CD4-positive, alpha-beta T cell (primary cell): ENCODE measurements around the gene PDZD4. TPM values are rescaled to one million over a fixed set of nuclear protein-coding genes. Genes with fewer than 3 reads are reported as not detected.

ENCODE experiments used
- ATAC-seq: fragments of 200-7000 bp; cut with Tn5 transposase; one replicate; pipeline ENCODE4 v1.10.0; 2022; ENCODE audit warnings: mild to moderate bottlenecking; ENCODE audit not compliant: poor library complexity
- CTCF ChIA-PET: fragments of 350-600 bp; sonication (Branson Sonifier 250); formaldehyde crosslinking; loops from one replicate; lab custom pipeline; 2021; ENCODE audit warnings: antibody characterized with exemption, inconsistent platforms; lab: Charles Lee
- POLR2A ChIA-PET: fragments of 350-600 bp; sonication (Branson Sonifier 250); formaldehyde crosslinking; loops from one replicate; lab custom pipeline; 2021; ENCODE audit warnings: antibody characterized with exemption, inconsistent platforms; lab: Charles Lee
- DNase-seq, 14 experiments: peaks; one replicate each; pipeline ENCODE4 v3.0.0-alpha.2; 2013 to 2020; ENCODE audit warnings: mixed read lengths in 2 of 14
- H3K27ac ChIP-seq, 2 donors: one replicate each; pipeline versions ENCODE4 v1.5.1 to v1.7.0; 2013; ENCODE audit warnings: low read length in 2 of 2, low read depth in 1 of 2, mild to moderate bottlenecking in 1 of 2
- H3K27me3 ChIP-seq, 2 experiments: 1 replicate in 1 of 2; 2 replicates in 1 of 2; pipeline versions ENCODE4 v1.6.1 to v1.7.0; 2013; ENCODE audit warnings: low read length in 2 of 2, control low read depth in 1 of 2, mild to moderate bottlenecking in 1 of 2, moderate library complexity in 1 of 2; ENCODE audit not compliant: insufficient read depth in 2 of 2, control insufficient read depth in 1 of 2
- H3K36me3 ChIP-seq: one replicate; pipeline ENCODE4 v1.6.1; 2013; ENCODE audit warnings: low read length, control low read depth; ENCODE audit not compliant: insufficient read depth
- H3K4me1 ChIP-seq: one replicate; pipeline ENCODE4 v1.6.1; 2013; ENCODE audit warnings: low read length, control low read depth; ENCODE audit not compliant: insufficient read depth
- H3K4me3 ChIP-seq: one replicate; pipeline ENCODE4 v1.5.1; 2013; ENCODE audit warnings: mild to moderate bottlenecking, low read length, moderate library complexity
- H3K9me3 ChIP-seq, 2 experiments: 1 replicate in 1 of 2; 2 replicates in 1 of 2; pipeline versions ENCODE4 v1.6.1 to v1.7.0; 2013; ENCODE audit warnings: low read length in 2 of 2, mild to moderate bottlenecking in 2 of 2, control low read depth in 1 of 2, moderate library complexity in 1 of 2; ENCODE audit not compliant: control insufficient read depth in 1 of 2, insufficient read depth in 1 of 2
- H3K27ac Mint-ChIP-seq: one replicate; pipeline ENCODE4 v1.8.0; 2020; ENCODE audit warnings: mixed read lengths
- H3K27me3 Mint-ChIP-seq: one replicate; pipeline ENCODE4 v1.8.0; 2021; ENCODE audit warnings: mixed read lengths
- H3K36me3 Mint-ChIP-seq: one replicate; pipeline ENCODE4 v1.8.0; 2021; ENCODE audit warnings: low read depth, mixed read lengths
- H3K4me1 Mint-ChIP-seq: one replicate; pipeline ENCODE4 v1.8.0; 2021; ENCODE audit warnings: low read depth, mixed read lengths
- H3K4me3 Mint-ChIP-seq: one replicate; pipeline ENCODE4 v1.8.0; 2020; ENCODE audit warnings: mild to moderate bottlenecking, mixed read lengths
- H3K9me3 Mint-ChIP-seq: one replicate; pipeline ENCODE4 v1.8.0; 2020; ENCODE audit warnings: mixed read lengths
- intact Hi-C, 2 experiments: fragments of 100-400 bp; cut with DNase I in 1 of 2; cut with micrococcal nuclease in 1 of 2; formaldehyde crosslinking; loops; one replicate each; pipeline versions ENCODE4 v1.15.1 to v1.9.0; 2023 to 2025; cut with DNase I, micrococcal nuclease
- total RNA-seq, 174 experiments: library from RNA in 2 of 174; stranded (reverse) in 2 of 174; gene quantifications; one replicate each; pipeline ENCODE4 v1.2.3 and lab custom pipeline; 2021 to 2026
- TF ChIP-seq, protein P1 (sequence below): fragments of 200-600 bp; IDR thresholded peaks from one replicate; pipeline ENCODE4 v1.8.0; 2022; ENCODE audit warnings: antibody characterized with exemption, mild to moderate bottlenecking

PDZD4 gene
- total RNA-seq, 2 experiments from 2014 or later: 24.8 to 26.8 TPM

DNA sequence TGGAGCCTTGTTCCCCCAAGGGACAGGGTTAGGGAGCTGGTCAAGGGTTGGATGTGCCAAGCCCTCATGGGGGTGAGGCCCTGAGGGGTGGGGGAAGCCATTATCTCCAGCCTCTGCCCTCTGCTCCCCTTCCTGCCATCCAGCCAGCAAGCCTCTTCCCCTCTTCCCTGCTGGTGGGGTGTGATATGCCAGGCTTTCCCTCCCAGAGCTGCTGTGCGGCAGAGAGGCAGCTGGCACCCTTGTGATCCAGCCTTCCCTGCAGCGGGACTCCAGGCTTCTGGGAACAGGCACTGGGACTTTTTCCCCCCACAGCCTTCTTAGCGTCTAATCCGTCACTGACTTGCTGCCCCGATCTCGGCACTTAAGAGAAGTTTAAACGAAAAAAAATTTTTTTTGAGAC is 29.6 kb downstream of the PDZD4 start:
- Mint-ChIP-seq H3K27ac (no peak overlapping the region), H3K4me3 (no peak overlapping the region), H3K27me3 (no peaks in the 10 kb centered on the region), H3K36me3 (peaks cover 12% of the 10 kb centered on the region), H3K4me1 (peaks cover 6% of the 10 kb centered on the region), H3K9me3 (no peaks in the 10 kb centered on the region)
- ATAC-seq: no peak
- intact Hi-C loops: loop anchor here in 1 of 2 experiments (10.0 kb wide), 1 partner anchor 54 kb away; no protein-coding TSS in a partner anchor
- no peak overlapping the region for H3K27ac ChIP-seq
- TF ChIP-seq, protein P1, sequence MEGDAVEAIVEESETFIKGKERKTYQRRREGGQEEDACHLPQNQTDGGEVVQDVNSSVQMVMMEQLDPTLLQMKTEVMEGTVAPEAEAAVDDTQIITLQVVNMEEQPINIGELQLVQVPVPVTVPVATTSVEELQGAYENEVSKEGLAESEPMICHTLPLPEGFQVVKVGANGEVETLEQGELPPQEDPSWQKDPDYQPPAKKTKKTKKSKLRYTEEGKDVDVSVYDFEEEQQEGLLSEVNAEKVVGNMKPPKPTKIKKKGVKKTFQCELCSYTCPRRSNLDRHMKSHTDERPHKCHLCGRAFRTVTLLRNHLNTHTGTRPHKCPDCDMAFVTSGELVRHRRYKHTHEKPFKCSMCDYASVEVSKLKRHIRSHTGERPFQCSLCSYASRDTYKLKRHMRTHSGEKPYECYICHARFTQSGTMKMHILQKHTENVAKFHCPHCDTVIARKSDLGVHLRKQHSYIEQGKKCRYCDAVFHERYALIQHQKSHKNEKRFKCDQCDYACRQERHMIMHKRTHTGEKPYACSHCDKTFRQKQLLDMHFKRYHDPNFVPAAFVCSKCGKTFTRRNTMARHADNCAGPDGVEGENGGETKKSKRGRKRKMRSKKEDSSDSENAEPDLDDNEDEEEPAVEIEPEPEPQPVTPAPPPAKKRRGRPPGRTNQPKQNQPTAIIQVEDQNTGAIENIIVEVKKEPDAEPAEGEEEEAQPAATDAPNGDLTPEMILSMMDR: no peak
- peaks cover 24% of the 10 kb centered on the region for H3K36me3 ChIP-seq
- no peaks in the 10 kb centered on the region for H3K27me3 ChIP-seq
- no peak overlapping the region for H3K4me3 ChIP-seq
- POLR2A ChIA-PET: no interaction called here
- no peaks in the 10 kb centered on the region for H3K9me3 ChIP-seq
- H3K4me1 ChIP-seq: peaks cover 11% of the 10 kb centered on the region
- no peak for DNase-seq
- CTCF ChIA-PET: no interaction called here

DNA sequence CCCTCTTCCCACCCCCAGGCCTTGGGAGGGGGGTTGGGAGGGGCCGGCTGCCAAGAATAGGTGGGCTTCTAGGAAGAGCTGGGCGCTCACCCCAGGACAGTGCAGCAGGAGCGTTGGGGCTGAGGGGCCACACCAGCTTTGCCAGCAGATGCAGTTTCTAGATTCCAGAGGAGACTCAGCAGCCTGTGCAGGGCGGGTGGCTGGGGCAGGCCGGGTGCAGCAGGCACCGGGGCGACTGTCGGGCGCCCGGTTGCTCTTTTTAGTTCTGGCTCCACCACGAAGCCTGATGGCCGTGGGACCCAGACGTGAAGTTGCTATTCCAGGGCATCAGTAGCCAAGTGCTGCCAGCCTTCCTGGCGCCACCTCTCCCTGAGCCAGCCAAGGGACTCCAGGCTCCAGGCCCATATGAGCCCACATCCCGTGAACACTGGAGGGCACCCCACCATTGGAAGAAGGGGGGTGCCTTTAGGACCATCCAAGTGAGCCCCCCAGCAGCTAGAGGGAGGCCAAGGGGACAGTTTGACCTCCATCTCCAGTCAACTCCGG is 30.1 kb downstream of the PDZD4 start:
- Histone ChIP-seq H3K27ac (no peak overlapping the region), H3K4me1 (peaks cover 16% of the 10 kb centered on the region), H3K4me3 (no peak overlapping the region), H3K36me3 (peaks cover 24% of the 10 kb centered on the region), H3K9me3 (no peaks in the 10 kb centered on the region), H3K27me3 (no peaks in the 10 kb centered on the region)
- intact Hi-C loops: loop anchor here in 1 of 2 experiments (10.0 kb wide), 1 partner anchor 55 kb away; no protein-coding TSS in a partner anchor
- CTCF ChIA-PET: no interaction called here
- Mint-ChIP-seq H3K27me3 (no peaks in the 10 kb centered on the region), H3K4me3 (no peak overlapping the region), H3K27ac (no peak overlapping the region), H3K9me3 (no peaks in the 10 kb centered on the region), H3K36me3 (peaks cover 12% of the 10 kb centered on the region), H3K4me1 (peaks cover 6% of the 10 kb centered on the region)
- ATAC-seq (no peak), DNase-seq (no peak)
- POLR2A ChIA-PET: interaction anchor here (0.6 kb wide), 1 partner anchor 62 kb away, joined by 3 read pairs; no protein-coding TSS in a partner anchor
- TF ChIP-seq, protein P1: no peak

DNA sequence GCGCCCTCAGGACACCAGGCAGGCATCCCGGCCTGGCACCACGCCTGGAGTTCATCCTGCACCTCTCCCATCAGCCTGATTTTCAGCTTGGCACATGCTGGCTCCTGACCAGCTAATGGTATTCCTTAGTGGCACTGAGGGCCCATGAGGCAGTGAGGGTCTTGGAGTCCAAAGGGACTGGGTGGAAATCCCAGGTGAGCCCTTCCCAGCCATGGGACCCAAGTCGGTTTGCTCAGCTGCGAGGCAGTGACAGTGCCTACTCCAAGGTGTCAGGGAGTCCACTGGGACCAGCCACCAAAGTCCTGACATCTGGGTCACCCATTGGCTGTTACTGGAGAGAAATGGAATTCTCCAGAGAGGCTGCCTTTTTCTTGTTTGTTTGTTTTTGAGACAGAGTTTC is 31.0 kb downstream of the PDZD4 start:
- Histone ChIP-seq H3K36me3 (peaks cover 24% of the 10 kb centered on the region), H3K27ac (no peak overlapping the region), H3K4me3 (no peak overlapping the region), H3K27me3 (no peaks in the 10 kb centered on the region), H3K4me1 (peaks cover 20% of the 10 kb centered on the region), H3K9me3 (no peaks in the 10 kb centered on the region)
- Mint-ChIP-seq H3K4me3 (no peak overlapping the region), H3K27me3 (no peaks in the 10 kb centered on the region), H3K36me3 (peaks cover 14% of the 10 kb centered on the region), H3K4me1 (peaks cover 6% of the 10 kb centered on the region), H3K9me3 (no peaks in the 10 kb centered on the region), H3K27ac (no peak overlapping the region)
- no peak for DNase-seq
- no peak for ATAC-seq
- TF ChIP-seq, protein P1: no peak
- POLR2A ChIA-PET: interaction anchor here (0.6 kb wide), 1 partner anchor 63 kb away, joined by 3 read pairs; no protein-coding TSS in a partner anchor
- intact Hi-C loops: no loop called here
- CTCF ChIA-PET: no interaction called here
